Fibroblast of villous mesenchyme (primary cell): ENCODE measurements around the gene AUTS2. TPM values are rescaled to one million over a fixed set of nuclear protein-coding genes. Genes with fewer than 3 reads are reported as not detected.

Experiments used
- DNase-seq: peaks from one replicate; pipeline ENCODE4 v3.0.0-alpha.2; 2010; ENCODE audit warnings: low read depth
- H3K4me3 ChIP-seq: 2 replicates; pipeline ENCODE4 v1.5.1; 2011; ENCODE audit warnings: low read depth, mild to moderate bottlenecking, low read length
- total RNA-seq: library from RNA; depleted of rRNA; stranded (reverse); fragments of >200 nt; gene quantifications from 2 replicates; pipeline ENCODE4 v1.2.3, GENCODE V29; 2012
- TF ChIP-seq, protein P1 (sequence below): IDR thresholded peaks from 2 replicates; pipeline ENCODE4 v1.5.1; 2012; ENCODE audit warnings: low read depth, mild to moderate bottlenecking, low read length; ENCODE audit not compliant: insufficient read depth

AUTS2 gene
- total RNA-seq, 1 donor: 3.9 TPM

DNA sequence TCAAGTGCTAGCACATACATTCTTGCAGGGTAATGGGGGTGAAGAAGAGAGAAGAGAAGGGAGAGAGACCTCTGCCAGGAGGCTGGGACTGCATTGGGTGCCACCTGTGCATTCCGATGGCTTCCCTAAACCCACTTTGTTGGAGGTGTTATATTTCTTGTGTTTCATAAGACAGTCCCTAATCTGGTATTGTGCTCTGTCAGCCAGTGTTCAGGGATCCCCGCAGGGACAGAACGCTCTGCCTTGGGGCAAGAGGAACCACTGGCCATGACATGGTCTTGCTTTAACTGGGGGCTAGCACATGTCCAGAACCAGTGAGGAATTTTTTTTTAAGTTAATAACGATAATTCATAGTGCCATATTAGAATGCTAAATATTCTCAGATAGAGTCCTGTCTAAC is 1168.4 kb downstream of the AUTS2 start:
- TF ChIP-seq, protein P1, sequence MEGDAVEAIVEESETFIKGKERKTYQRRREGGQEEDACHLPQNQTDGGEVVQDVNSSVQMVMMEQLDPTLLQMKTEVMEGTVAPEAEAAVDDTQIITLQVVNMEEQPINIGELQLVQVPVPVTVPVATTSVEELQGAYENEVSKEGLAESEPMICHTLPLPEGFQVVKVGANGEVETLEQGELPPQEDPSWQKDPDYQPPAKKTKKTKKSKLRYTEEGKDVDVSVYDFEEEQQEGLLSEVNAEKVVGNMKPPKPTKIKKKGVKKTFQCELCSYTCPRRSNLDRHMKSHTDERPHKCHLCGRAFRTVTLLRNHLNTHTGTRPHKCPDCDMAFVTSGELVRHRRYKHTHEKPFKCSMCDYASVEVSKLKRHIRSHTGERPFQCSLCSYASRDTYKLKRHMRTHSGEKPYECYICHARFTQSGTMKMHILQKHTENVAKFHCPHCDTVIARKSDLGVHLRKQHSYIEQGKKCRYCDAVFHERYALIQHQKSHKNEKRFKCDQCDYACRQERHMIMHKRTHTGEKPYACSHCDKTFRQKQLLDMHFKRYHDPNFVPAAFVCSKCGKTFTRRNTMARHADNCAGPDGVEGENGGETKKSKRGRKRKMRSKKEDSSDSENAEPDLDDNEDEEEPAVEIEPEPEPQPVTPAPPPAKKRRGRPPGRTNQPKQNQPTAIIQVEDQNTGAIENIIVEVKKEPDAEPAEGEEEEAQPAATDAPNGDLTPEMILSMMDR: no peak
- H3K4me3 ChIP-seq: no peak overlapping the region
- DNase-seq: no peak

GRCh38 chr7:70770154-70770553 is 1171.9 kb downstream of the AUTS2 start:
- DNase-seq: no peak
- TF ChIP-seq, protein P1: no peak
- H3K4me3 ChIP-seq: no peak overlapping the region

DNA sequence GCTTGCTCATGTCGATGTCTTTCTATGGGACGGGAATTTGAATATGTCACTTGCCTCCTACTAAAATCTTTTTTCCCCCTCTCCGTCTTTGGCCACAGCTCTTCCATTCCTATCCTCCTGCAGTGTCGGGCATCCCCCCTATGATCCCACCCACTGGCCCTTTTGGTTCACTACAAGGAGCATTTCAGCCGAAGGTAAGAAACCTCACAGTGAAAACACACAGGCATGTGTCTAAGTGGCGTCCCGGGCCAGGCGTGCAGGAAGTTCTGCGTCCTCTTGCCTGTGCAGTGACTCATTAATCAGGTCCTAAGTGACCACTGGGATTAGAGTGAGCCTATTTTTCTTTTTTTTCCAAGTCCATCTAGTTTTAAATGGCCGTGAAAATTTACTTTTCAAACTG is 1173.2 kb downstream of the AUTS2 start:
- no peak for DNase-seq
- TF ChIP-seq, protein P1: no peak

GRCh38 chr7:70772891-70773290 is 1174.6 kb downstream of the AUTS2 start:
- TF ChIP-seq, protein P1: no peak
- H3K4me3 ChIP-seq: no peak overlapping the region
- DNase-seq: no peak

More for the DNA sequence above, 1173.2 kb downstream of the AUTS2 start:
- no peak overlapping the region for H3K4me3 ChIP-seq

DNA sequence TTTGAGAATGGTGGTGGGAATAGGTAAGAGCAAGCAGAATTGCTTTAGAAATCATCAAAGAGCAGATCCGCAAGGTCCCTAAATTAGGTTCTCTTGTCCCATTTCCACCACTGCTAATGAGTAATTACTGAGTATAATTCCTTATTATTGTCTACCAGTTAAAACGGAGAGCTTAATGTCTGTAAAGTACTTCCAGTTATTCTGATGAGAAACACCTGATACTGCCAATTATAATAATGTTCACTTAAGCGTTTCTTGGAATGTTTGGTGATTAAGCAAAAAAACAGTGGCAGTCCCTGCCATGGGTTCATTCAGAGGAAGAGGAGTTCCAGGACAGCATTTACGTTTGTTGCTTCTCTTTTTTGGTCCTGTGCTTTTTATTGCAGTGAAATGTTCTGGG is 1175.1 kb downstream of the AUTS2 start:
- DNase-seq: no peak
- TF ChIP-seq, protein P1: no peak
- H3K4me3 ChIP-seq: no peak overlapping the region

- TF ChIP-seq, protein P1: no peak
- DNase-seq: no peak
- no peak overlapping the region for H3K4me3 ChIP-seq
These were observed 1176.8 kb downstream of the AUTS2 start for GRCh38 chr7:70774950-70775527.

DNA sequence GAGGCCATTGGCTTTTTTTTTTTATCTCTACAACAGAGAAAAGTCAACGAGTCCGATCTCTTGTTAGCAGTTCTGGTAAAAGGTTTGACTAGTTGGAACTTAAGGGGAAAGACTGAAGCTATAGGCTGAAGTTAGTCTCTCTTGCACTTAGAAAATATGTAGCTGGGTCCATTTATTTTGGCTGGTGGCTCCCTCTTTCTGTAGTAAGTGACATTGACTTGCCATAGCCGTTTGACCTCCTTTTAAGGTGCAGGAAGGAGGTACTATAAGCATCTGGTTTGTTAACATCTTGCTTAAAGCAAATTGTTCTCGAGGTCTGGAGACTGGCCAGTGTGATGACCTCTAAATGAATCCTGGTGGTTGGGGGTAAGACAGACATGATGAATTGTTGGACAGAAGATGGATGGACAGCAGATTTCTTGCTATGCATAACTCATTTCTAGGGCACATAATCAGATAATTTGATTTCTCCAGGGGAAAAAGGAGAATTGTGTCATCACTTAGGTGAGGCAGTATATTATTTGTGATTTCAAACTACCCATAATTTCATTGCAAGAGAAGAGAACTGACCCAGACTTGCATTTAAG is 1177.4 kb downstream of the AUTS2 start:
- TF ChIP-seq, protein P1: no peak
- H3K4me3 ChIP-seq: no peak overlapping the region
- DNase-seq: peak; percentile 2
